HEK293 (cell line): ENCODE results near the gene ARSD.

ENCODE experiments used
- CTCF ChIA-PET: fragments of 350-600 bp; formaldehyde crosslinking; extraction: SDS; loops from one replicate; lab custom pipeline; 2021; ENCODE audit warnings: antibody characterized with exemption; lab: Yijun Ruan, JAX
- POLR2A ChIA-PET: fragments of 300-600 bp; formaldehyde crosslinking; extraction: SDS; loops from one replicate; lab custom pipeline; 2020; ENCODE audit warnings: antibody characterized with exemption, inconsistent platforms; lab: Yijun Ruan, JAX
- H3K27ac ChIP-seq: fragments of 200-500 bp; sonication (Bioruptor generic); 2 replicates; pipeline ENCODE4 v1.5.1; 2014; ENCODE audit warnings: low read depth, low read length, control low read depth, inconsistent platforms; ENCODE audit errors: extremely low read depth
- H3K36me3 ChIP-seq, 2 experiments: fragments of 200-500 bp in 1 of 2; sonication (Bioruptor generic) in 1 of 2; 1 replicate in 1 of 2; 2 replicates in 1 of 2; pipeline ENCODE4 v1.5.1; 2014 to 2017; ENCODE audit warnings: inconsistent platforms in 2 of 2, low read length in 2 of 2; ENCODE audit not compliant: control insufficient read depth in 2 of 2, insufficient read depth in 1 of 2
- H3K4me1 ChIP-seq: fragments of 200-500 bp; sonication (Bioruptor generic); 2 replicates; pipeline ENCODE4 v1.5.1; 2014; ENCODE audit warnings: mild to moderate bottlenecking, low read length, inconsistent platforms; ENCODE audit not compliant: control insufficient read depth, insufficient read depth
- H3K4me3 ChIP-seq: 2 replicates; pipeline ENCODE4 v1.5.1; 2011; ENCODE audit warnings: low read depth, mild to moderate bottlenecking, control low read depth, low read length, moderate library complexity
- H3K9me3 ChIP-seq: fragments of 200-500 bp; sonication (Bioruptor generic); 2 replicates; pipeline ENCODE4 v1.5.1; 2014; ENCODE audit warnings: low read depth, low read length, inconsistent platforms; ENCODE audit not compliant: control insufficient read depth, insufficient read depth
- EGR2 ChIP-seq: fragments of 450-650 bp; formaldehyde crosslinking; IDR thresholded peaks from 2 replicates; pipeline ENCODE4 v1.5.1; 2016; ENCODE audit warnings: low read depth, missing biosample characterization, missing genetic modification characterization
- GFI1B ChIP-seq: fragments of 450-650 bp; formaldehyde crosslinking; IDR thresholded peaks from 2 replicates; pipeline ENCODE4 v1.5.1; 2016; ENCODE audit warnings: missing biosample characterization, missing genetic modification characterization
- HOXD13 ChIP-seq: sonication (generic); formaldehyde crosslinking; IDR thresholded peaks from 2 replicates; pipeline ENCODE4 v1.8.0; 2022; ENCODE audit warnings: missing genetic modification reagents, borderline replicate concordance
- IKZF3 ChIP-seq: fragments of 450-650 bp; IDR thresholded peaks from 2 replicates; pipeline ENCODE4 v1.5.0; 2018; ENCODE audit warnings: missing biosample characterization, mild to moderate bottlenecking, missing genetic modification characterization, moderate library complexity
- KLF8 ChIP-seq: fragments of 450-650 bp; formaldehyde crosslinking; IDR thresholded peaks from 2 replicates; pipeline ENCODE4 v1.5.1; 2016; ENCODE audit warnings: missing biosample characterization, missing genetic modification characterization
- SALL2 ChIP-seq: fragments of 450-650 bp; formaldehyde crosslinking; IDR thresholded peaks from 2 replicates; pipeline ENCODE4 v1.5.0; 2017; ENCODE audit warnings: missing biosample characterization, mild to moderate bottlenecking, missing genetic modification characterization, borderline replicate concordance
- SCRT2 ChIP-seq: fragments of 450-650 bp; formaldehyde crosslinking; IDR thresholded peaks from 2 replicates; pipeline ENCODE4 v1.5.1; 2016; ENCODE audit warnings: missing biosample characterization, missing genetic modification characterization
- SP2 ChIP-seq: fragments of 450-650 bp; formaldehyde crosslinking; IDR thresholded peaks from 2 replicates; pipeline ENCODE4 v1.5.1; 2016; ENCODE audit warnings: missing biosample characterization, missing genetic modification characterization
- ZBTB1 ChIP-seq: fragments of 450-650 bp; formaldehyde crosslinking; IDR thresholded peaks from 2 replicates; pipeline ENCODE4 v1.5.1; 2016; ENCODE audit warnings: missing biosample characterization, missing genetic modification characterization
- ZNF175 ChIP-seq: fragments of 450-650 bp; formaldehyde crosslinking; IDR thresholded peaks from 2 replicates; pipeline ENCODE4 v1.5.1; 2016; ENCODE audit warnings: missing biosample characterization, missing genetic modification characterization
- ZNF184 ChIP-seq: fragments of 450-650 bp; IDR thresholded peaks from 2 replicates; pipeline ENCODE4 v1.5.1; 2018; ENCODE audit warnings: missing biosample characterization, mild to moderate bottlenecking, missing genetic modification characterization
- ZNF19 ChIP-seq: fragments of 450-650 bp; formaldehyde crosslinking; IDR thresholded peaks from 2 replicates; pipeline ENCODE4; 2016; ENCODE audit warnings: missing biosample characterization, missing genetic modification characterization, low read depth
- ZNF221 ChIP-seq: fragments of 450-650 bp; formaldehyde crosslinking; IDR thresholded peaks from 2 replicates; pipeline ENCODE4 v1.5.1; 2017; ENCODE audit warnings: missing biosample characterization, missing genetic modification characterization, borderline replicate concordance
- ZNF274 ChIP-seq, 2 experiments: fragments of 200-500 bp in 1 of 2; fragments of 450-650 bp in 1 of 2; sonication (Bioruptor generic) in 1 of 2; formaldehyde crosslinking in 1 of 2; IDR thresholded peaks; 2 replicates each; pipeline versions ENCODE4 v1.5.1 to v1.6.1; 2014 to 2016; ENCODE audit warnings: borderline replicate concordance in 1 of 2, inconsistent platforms in 1 of 2, low read length in 1 of 2, missing biosample characterization in 1 of 2, missing genetic modification characterization in 1 of 2
- ZNF292 ChIP-seq: fragments of 450-650 bp; formaldehyde crosslinking; IDR thresholded peaks from 2 replicates; pipeline ENCODE4 v1.5.1; 2016; ENCODE audit warnings: low read depth, missing biosample characterization, missing genetic modification characterization, borderline replicate concordance
- ZNF354C ChIP-seq: fragments of 450-650 bp; formaldehyde crosslinking; IDR thresholded peaks from 2 replicates; pipeline ENCODE4 v1.5.1; 2016; ENCODE audit warnings: missing biosample characterization, missing genetic modification characterization, low read depth, borderline replicate concordance
- ZNF394 ChIP-seq: fragments of 450-650 bp; formaldehyde crosslinking; IDR thresholded peaks from 2 replicates; pipeline ENCODE4 v1.5.1; 2016; ENCODE audit warnings: missing biosample characterization, missing genetic modification characterization, mild to moderate bottlenecking, moderate library complexity, borderline replicate concordance
- ZNF510 ChIP-seq: fragments of 450-650 bp; formaldehyde crosslinking; IDR thresholded peaks from 2 replicates; pipeline ENCODE4 v1.5.1; 2018; ENCODE audit warnings: mild to moderate bottlenecking, missing genetic modification characterization, missing biosample characterization; ENCODE audit not compliant: insufficient replicate concordance
- ZNF544 ChIP-seq: fragments of 450-650 bp; formaldehyde crosslinking; IDR thresholded peaks from 2 replicates; pipeline ENCODE4 v1.5.0; 2017; ENCODE audit warnings: missing biosample characterization, missing genetic modification characterization
- ZNF558 ChIP-seq: fragments of 450-650 bp; formaldehyde crosslinking; IDR thresholded peaks from 2 replicates; pipeline ENCODE4 v1.5.1; 2016; ENCODE audit warnings: missing biosample characterization, missing genetic modification characterization
- ZNF600 ChIP-seq: fragments of 450-650 bp; formaldehyde crosslinking; IDR thresholded peaks from 2 replicates; pipeline ENCODE4 v1.5.1; 2016; ENCODE audit warnings: missing biosample characterization, missing genetic modification characterization
- ZNF639 ChIP-seq: fragments of 450-650 bp; formaldehyde crosslinking; IDR thresholded peaks from 2 replicates; pipeline ENCODE4 v1.5.1; 2016; ENCODE audit warnings: missing biosample characterization, missing genetic modification characterization
- ZNF645 ChIP-seq: fragments of 450-650 bp; formaldehyde crosslinking; IDR thresholded peaks from 2 replicates; pipeline ENCODE4; 2016; ENCODE audit warnings: missing biosample characterization, missing genetic modification characterization
- ZNF677 ChIP-seq: fragments of 450-650 bp; IDR thresholded peaks from 2 replicates; pipeline ENCODE4 v1.5.0; 2018; ENCODE audit warnings: missing biosample characterization, mild to moderate bottlenecking, missing genetic modification characterization, moderate library complexity
- ZNF776 ChIP-seq: fragments of 450-650 bp; formaldehyde crosslinking; IDR thresholded peaks from 2 replicates; pipeline ENCODE4 v1.5.0; 2017; ENCODE audit warnings: missing biosample characterization, missing genetic modification characterization, borderline replicate concordance
- ZNF777 ChIP-seq: fragments of 450-650 bp; formaldehyde crosslinking; IDR thresholded peaks from 2 replicates; pipeline ENCODE4 v1.5.1; 2017; ENCODE audit warnings: missing biosample characterization, missing genetic modification characterization, borderline replicate concordance
- ZNF785 ChIP-seq: fragments of 450-650 bp; formaldehyde crosslinking; IDR thresholded peaks from 2 replicates; pipeline ENCODE4 v1.5.1; 2016; ENCODE audit warnings: missing biosample characterization, missing genetic modification characterization
- TF ChIP-seq, protein P1 (sequence below): fragments of 450-650 bp; formaldehyde crosslinking; IDR thresholded peaks from 2 replicates; pipeline ENCODE4 v1.5.1; 2017; ENCODE audit warnings: missing biosample characterization, missing genetic modification characterization

The ARSD gene

DNA sequence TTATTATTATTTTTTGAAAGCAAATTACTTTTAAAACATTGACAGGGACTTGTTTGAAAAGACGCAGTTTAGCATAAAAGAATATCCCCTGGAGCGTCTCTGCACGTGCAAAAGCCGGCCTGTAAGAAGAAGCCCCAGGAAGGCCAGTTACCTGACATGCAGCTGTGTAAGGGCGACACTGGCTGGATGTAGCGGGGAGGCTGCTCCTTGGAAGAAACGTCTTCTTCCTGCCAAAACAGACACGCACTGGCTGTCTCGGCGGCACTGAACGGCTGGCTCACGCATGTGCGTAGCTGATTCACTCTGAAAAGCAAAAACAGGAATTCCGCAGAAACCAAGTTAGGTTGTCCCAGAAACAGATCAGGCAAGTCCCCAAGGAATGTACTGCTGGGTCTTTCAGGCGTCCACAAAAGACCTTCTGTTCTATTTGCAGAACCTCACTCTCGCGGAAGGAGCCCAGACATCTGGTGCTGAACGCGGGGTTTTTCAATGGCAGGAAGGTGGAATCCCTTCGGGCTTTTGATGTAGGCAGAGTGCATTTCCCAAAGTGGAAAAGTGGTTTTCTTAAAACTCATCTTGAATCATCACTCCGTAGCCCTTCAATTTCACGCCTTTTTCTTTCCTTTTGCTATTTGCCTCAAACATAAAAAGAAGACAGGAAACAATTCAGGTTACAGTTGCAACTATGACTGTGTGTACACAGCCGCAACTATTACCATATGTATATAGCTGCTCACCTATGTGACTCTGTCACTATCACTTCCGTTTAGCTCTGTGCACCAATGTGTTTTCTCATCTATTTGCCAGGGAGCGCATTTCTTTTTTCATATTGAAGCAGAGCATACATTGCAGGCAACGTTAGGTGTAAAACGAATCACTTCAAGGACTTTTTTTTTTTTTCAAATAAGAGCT is 39.1 kb upstream of the ARSD start:
- CTCF ChIA-PET: interaction anchor here (0.7 kb wide), 1 partner anchor 10 kb away, joined by 3 read pairs; no protein-coding TSS in a partner anchor
- Histone ChIP-seq H3K36me3 (no peaks in the 10 kb centered on the region), H3K4me1 (no peaks in the 10 kb centered on the region), H3K4me3 (no peak overlapping the region), H3K27ac (no peak overlapping the region)
- POLR2A ChIA-PET: no interaction called here
- TF ChIP-seq ZNF776 (tag by site-specific recombination): no peak
- TF ChIP-seq ZNF645 (tag by site-specific recombination): no peak
- TF ChIP-seq ZNF510 (tag by site-specific recombination): no peak
- no peak for TF ChIP-seq KLF8 (tag by site-specific recombination)
- TF ChIP-seq ZNF354C (tag by site-specific recombination): no peak
- TF ChIP-seq ZNF19 (tag by site-specific recombination): no peak
- no peak for TF ChIP-seq SALL2
- TF ChIP-seq ZBTB1 (tag by site-specific recombination): no peak
- TF ChIP-seq, all 188 proteins: peak for 0
- no peaks in the 10 kb centered on the region for H3K9me3 ChIP-seq

GRCh38 chrX:2967584-2967983 is 38.4 kb upstream of the ARSD start:
- CTCF ChIA-PET: no interaction called here

More at GRCh38 chrX:2967584-2967983, 38.4 kb upstream of the ARSD start:
- Histone ChIP-seq H3K27ac (no peak overlapping the region), H3K4me3 (no peak overlapping the region), H3K4me1 (no peaks in the 10 kb centered on the region), H3K9me3 (no peaks in the 10 kb centered on the region)
- POLR2A ChIA-PET: no interaction called here
- TF ChIP-seq HOXD13 (CRISPR knock-in tag) (no peak), ZNF221 (tag by site-specific recombination) (no peak), ZNF785 (no peak), IKZF3 (tag by site-specific recombination) (no peak), GFI1B (tag by site-specific recombination) (no peak), ZNF677 (no peak), ZNF777 (tag by site-specific recombination) (no peak), ZNF600 (tag by site-specific recombination) (no peak), SP2 (tag by site-specific recombination) (no peak), EGR2 (no peak), ZNF175 (tag by site-specific recombination) (no peak), ZNF558 (no peak), ZNF274 (IDR thresholded peaks at IDR 0.05; ENCODE audit: low read length) (no peak), ZNF274 (tag by site-specific recombination; IDR thresholded peaks at IDR 0.05; ENCODE audit: borderline replicate concordance) (no peak), ZNF544 (tag by site-specific recombination) (no peak), ZNF184 (no peak), ZNF292 (no peak), ZNF394 (tag by site-specific recombination) (no peak), ZNF639 (tag by site-specific recombination) (no peak), SCRT2 (tag by site-specific recombination) (no peak)
- TF ChIP-seq, protein P1, sequence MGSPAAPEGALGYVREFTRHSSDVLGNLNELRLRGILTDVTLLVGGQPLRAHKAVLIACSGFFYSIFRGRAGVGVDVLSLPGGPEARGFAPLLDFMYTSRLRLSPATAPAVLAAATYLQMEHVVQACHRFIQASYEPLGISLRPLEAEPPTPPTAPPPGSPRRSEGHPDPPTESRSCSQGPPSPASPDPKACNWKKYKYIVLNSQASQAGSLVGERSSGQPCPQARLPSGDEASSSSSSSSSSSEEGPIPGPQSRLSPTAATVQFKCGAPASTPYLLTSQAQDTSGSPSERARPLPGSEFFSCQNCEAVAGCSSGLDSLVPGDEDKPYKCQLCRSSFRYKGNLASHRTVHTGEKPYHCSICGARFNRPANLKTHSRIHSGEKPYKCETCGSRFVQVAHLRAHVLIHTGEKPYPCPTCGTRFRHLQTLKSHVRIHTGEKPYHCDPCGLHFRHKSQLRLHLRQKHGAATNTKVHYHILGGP: no peak
- TF ChIP-seq, all 188 proteins: peak for 0
- no peaks in the 10 kb centered on the region for H3K36me3 ChIP-seq
